ENCODE results near the gene DMRT2.

GRCh38 chr9:1058826-1059487 lies 8.8 kb downstream of the DMRT2 start:
- no peak for TF ChIP-seq ELK4 (IDR thresholded peaks at IDR 0.05; ENCODE audit: borderline replicate concordance, low read depth, low read length)
- no peak for TF ChIP-seq CTCF (tag by site-specific recombination; IDR thresholded peaks at IDR 0.05)
- no peak for TF ChIP-seq ZNF704 (tag by site-specific recombination; IDR thresholded peaks at IDR 0.05)
- TF ChIP-seq PRDM10 (tag by site-specific recombination; IDR thresholded peaks at IDR 0.05): no peak
- TF ChIP-seq ZSCAN30 (tag by site-specific recombination; IDR thresholded peaks at IDR 0.05): no peak
- no peak for TF ChIP-seq ZBTB20 (tag by site-specific recombination; IDR thresholded peaks at IDR 0.05)
- no peak for TF ChIP-seq SETDB1 (IDR thresholded peaks at IDR 0.05; ENCODE audit: insufficient read length, low read length)
- TF ChIP-seq REST (tag by site-specific recombination; IDR thresholded peaks at IDR 0.05): no peak
- TF ChIP-seq ZNF133 (tag by site-specific recombination; IDR thresholded peaks at IDR 0.05): no peak
- no peak for TF ChIP-seq ZNF19 (tag by site-specific recombination; IDR thresholded peaks at IDR 0.05; ENCODE audit: low read depth)
- TF ChIP-seq ZNF629 (tag by site-specific recombination; IDR thresholded peaks at IDR 0.05): no peak
- TF ChIP-seq ZFHX2 (tag by site-specific recombination; conservative IDR thresholded peaks at IDR 0.05): no peak
- TF ChIP-seq ZFP41 (tag by site-specific recombination; IDR thresholded peaks at IDR 0.05; ENCODE audit: borderline replicate concordance): no peak
